Activated naive CD4-positive, alpha-beta T cell treated with anti-CD3 and anti-CD28 coated beads for 36 hours (primary cell): ENCODE measurements around the gene DLG1. TPM values are rescaled to one million over a fixed set of nuclear protein-coding genes. Genes with fewer than 3 reads are reported as not detected.
"Not testable (repeated sequence)": the region's sequence is repeated elsewhere in the genome, so short reads cannot be mapped to it uniquely, and the experiment has no call there.

Experiments used
- CTCF ChIA-PET: fragments of 350-600 bp; sonication (Branson Sonifier 250); formaldehyde crosslinking; loops from one replicate; lab custom pipeline; 2021; ENCODE audit warnings: antibody characterized with exemption; lab: Charles Lee
- DNase-seq: peaks from one replicate; pipeline ENCODE4 v3.0.0-alpha.2; 2020
- H3K27ac Mint-ChIP-seq: one replicate; pipeline ENCODE4 v1.8.0; 2021; ENCODE audit warnings: mild to moderate bottlenecking, mixed read lengths
- H3K27me3 Mint-ChIP-seq: one replicate; pipeline ENCODE4 v1.8.0; 2021; ENCODE audit warnings: low read depth, mixed read lengths
- H3K36me3 Mint-ChIP-seq: one replicate; pipeline ENCODE4 v1.8.0; 2021; ENCODE audit warnings: low read depth, mixed read lengths
- H3K4me1 Mint-ChIP-seq: one replicate; pipeline ENCODE4 v1.8.0; 2021; ENCODE audit warnings: low read depth, mixed read lengths
- H3K4me3 Mint-ChIP-seq: one replicate; pipeline ENCODE4 v1.8.0; 2021; ENCODE audit warnings: mild to moderate bottlenecking, moderate library complexity, mixed read lengths
- H3K9me3 Mint-ChIP-seq: one replicate; pipeline ENCODE4 v1.8.0; 2021; ENCODE audit warnings: mixed read lengths
- intact Hi-C: fragments of 100-400 bp; cut with micrococcal nuclease; formaldehyde crosslinking; loops from one replicate; pipeline ENCODE4 v1.15.1; 2023
- total RNA-seq, 2 experiments: library from RNA; stranded (reverse); gene quantifications; one replicate each; pipeline ENCODE4 v1.2.3, GENCODE V29; 2021

DLG1 gene
- total RNA-seq, 2 experiments from 2014 or later, result 51.9 to 55.2 TPM

GRCh38 chr3:197216169-197216860, 82.1 kb downstream of the DLG1 start:
- intact Hi-C loops, result no loop called here
- CTCF ChIA-PET, result interaction anchor here (0.9 to 1.0 kb wide), 2 partner anchors 11 to 29 kb away, joined by 3 read pairs; no protein-coding TSS in a partner anchor
- H3K4me3 Mint-ChIP-seq, result no peak overlapping the region
- no peaks in the 10 kb centered on the region for H3K27me3 Mint-ChIP-seq
- DNase-seq, result no peak
- peaks cover 6% of the 10 kb centered on the region for H3K9me3 Mint-ChIP-seq
- peaks cover 8% of the 10 kb centered on the region for H3K36me3 Mint-ChIP-seq
- no peak overlapping the region for H3K27ac Mint-ChIP-seq
- peaks cover 25% of the 10 kb centered on the region for H3K4me1 Mint-ChIP-seq

GRCh38 chr3:197212290-197212689, 86.1 kb downstream of the DLG1 start:
- Mint-ChIP-seq H3K27ac (no peak overlapping the region), H3K36me3 (peaks cover 11% of the 10 kb centered on the region), H3K27me3 (no peaks in the 10 kb centered on the region), H3K4me1 (peaks cover 41% of the 10 kb centered on the region), H3K4me3 (no peak overlapping the region), H3K9me3 (peaks cover 7% of the 10 kb centered on the region)
- intact Hi-C loops, result no loop called here
- no peak for DNase-seq
- CTCF ChIA-PET, result no interaction called here

GRCh38 chr3:197211698-197212097, 86.7 kb downstream of the DLG1 start:
- Mint-ChIP-seq H3K4me1 (peaks cover 40% of the 10 kb centered on the region), H3K36me3 (peaks cover 11% of the 10 kb centered on the region)
- DNase-seq, intact Hi-C loops, H3K27me3 Mint-ChIP-seq, H3K27ac Mint-ChIP-seq, H3K9me3 Mint-ChIP-seq, CTCF ChIA-PET, H3K4me3 Mint-ChIP-seq: not testable (repeated sequence)

DNA sequence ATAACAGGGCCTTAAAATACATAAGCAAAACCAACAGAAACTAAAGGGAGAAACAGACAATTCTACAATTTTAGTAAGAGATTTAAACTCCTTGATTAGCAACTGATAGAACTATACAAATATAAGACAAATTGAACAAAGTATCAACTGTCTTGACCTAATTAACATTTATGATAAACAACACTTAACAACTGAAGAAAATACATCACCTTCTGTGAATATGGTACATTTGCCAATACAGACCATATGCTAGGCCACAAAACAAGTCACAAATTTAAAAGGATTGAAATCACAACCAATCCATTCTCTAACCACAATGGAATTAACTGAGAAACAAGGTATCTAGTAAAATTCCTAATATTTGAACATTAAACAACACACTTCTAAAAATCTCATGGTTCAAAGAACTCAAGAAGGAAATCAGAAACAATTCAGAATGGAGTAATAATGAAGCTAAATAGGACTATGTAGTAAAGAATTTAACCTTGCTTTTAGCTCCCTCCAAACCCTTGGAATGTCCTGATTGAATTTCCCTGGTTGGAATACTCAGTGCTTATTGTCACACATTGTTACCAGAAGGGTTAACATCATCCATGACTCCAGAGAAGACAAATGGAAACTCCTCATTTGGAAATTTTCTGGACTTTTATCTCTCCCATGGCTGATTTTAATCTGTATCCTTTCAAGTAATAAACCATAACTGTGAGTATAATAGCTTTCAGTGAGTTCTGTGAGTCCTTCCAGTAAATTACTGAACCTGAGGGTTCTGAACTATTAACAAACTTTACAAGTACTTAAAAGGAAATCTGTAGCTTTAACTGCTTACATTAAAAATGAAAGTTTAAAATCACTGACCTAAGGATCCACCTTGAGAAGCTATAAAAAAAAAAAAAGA, 88.8 kb downstream of the DLG1 start:
- no peak overlapping the region for H3K4me3 Mint-ChIP-seq
- no peak overlapping the region for H3K27ac Mint-ChIP-seq
- H3K36me3 Mint-ChIP-seq, result peaks cover 11% of the 10 kb centered on the region
- no peaks in the 10 kb centered on the region for H3K27me3 Mint-ChIP-seq
- intact Hi-C loops, result no loop called here
- no peak for DNase-seq
- CTCF ChIA-PET, result interaction anchor here (0.6 to 1.4 kb wide), 4 partner anchors 22 to 775 kb away, joined by 3 to 5 read pairs (median 3); no protein-coding TSS in a partner anchor
- H3K9me3 Mint-ChIP-seq, result peaks cover 7% of the 10 kb centered on the region
- H3K4me1 Mint-ChIP-seq, result peaks cover 46% of the 10 kb centered on the region

- peaks cover 8% of the 10 kb centered on the region for H3K36me3 Mint-ChIP-seq
- H3K9me3 Mint-ChIP-seq, result peaks cover 7% of the 10 kb centered on the region
- CTCF ChIA-PET, result interaction anchor here (1.0 kb wide), 1 partner anchor 15 kb away, joined by 3 read pairs; no protein-coding TSS in a partner anchor
- no peak for DNase-seq
- no peak overlapping the region for H3K27ac Mint-ChIP-seq
- H3K4me3 Mint-ChIP-seq, result no peak overlapping the region
- intact Hi-C loops, result no loop called here
- peaks cover 62% of the 10 kb centered on the region for H3K4me1 Mint-ChIP-seq
- no peaks in the 10 kb centered on the region for H3K27me3 Mint-ChIP-seq
Observed at GRCh38 chr3:197206913-197207312, 91.5 kb downstream of the DLG1 start.

- Mint-ChIP-seq H3K4me1 (peaks cover 56% of the 10 kb centered on the region), H3K27me3 (no peaks in the 10 kb centered on the region), H3K4me3 (no peak overlapping the region), H3K9me3 (no peaks in the 10 kb centered on the region), H3K27ac (no peak overlapping the region), H3K36me3 (no peaks in the 10 kb centered on the region)
- CTCF ChIA-PET, result no interaction called here
- DNase-seq, result no peak
- intact Hi-C loops, result no loop called here
Observed at GRCh38 chr3:197205675-197206074, 92.7 kb downstream of the DLG1 start.

GRCh38 chr3:197205265-197205664, 93.1 kb downstream of the DLG1 start:
- Mint-ChIP-seq H3K27me3 (no peaks in the 10 kb centered on the region), H3K27ac (no peak overlapping the region), H3K4me3 (no peak overlapping the region), H3K9me3 (no peaks in the 10 kb centered on the region), H3K36me3 (no peaks in the 10 kb centered on the region), H3K4me1 (peaks cover 58% of the 10 kb centered on the region)
- intact Hi-C loops, result no loop called here
- CTCF ChIA-PET, result no interaction called here
- DNase-seq, result no peak

GRCh38 chr3:197204736-197205135, 93.7 kb downstream of the DLG1 start:
- CTCF ChIA-PET, result interaction anchor here (0.9 to 1.1 kb wide), 2 partner anchors 20 to 221 kb away, joined by 3 read pairs; no protein-coding TSS in a partner anchor

GRCh38 chr3:197203714-197204146, 94.7 kb downstream of the DLG1 start:
- Mint-ChIP-seq H3K36me3 (no peaks in the 10 kb centered on the region), H3K27ac (no peak overlapping the region), H3K4me1 (peaks cover 45% of the 10 kb centered on the region), H3K9me3 (no peaks in the 10 kb centered on the region), H3K4me3 (no peak overlapping the region), H3K27me3 (no peaks in the 10 kb centered on the region)
- CTCF ChIA-PET, result interaction anchor here (0.9 to 1.1 kb wide), 2 partner anchors 21 to 220 kb away, joined by 3 read pairs; no protein-coding TSS in a partner anchor
- intact Hi-C loops, result no loop called here
- no peak for DNase-seq

More at GRCh38 chr3:197204736-197205135, 93.7 kb downstream of the DLG1 start:
- no peak overlapping the region for H3K27ac Mint-ChIP-seq
- DNase-seq, result no peak
- H3K4me3 Mint-ChIP-seq, result no peak overlapping the region
- H3K27me3 Mint-ChIP-seq, result no peaks in the 10 kb centered on the region
- peaks cover 54% of the 10 kb centered on the region for H3K4me1 Mint-ChIP-seq
- H3K9me3 Mint-ChIP-seq, result no peaks in the 10 kb centered on the region
- H3K36me3 Mint-ChIP-seq, result no peaks in the 10 kb centered on the region
- intact Hi-C loops, result no loop called here

GRCh38 chr3:197202694-197203093, 95.7 kb downstream of the DLG1 start:
- DNase-seq, result no peak
- Mint-ChIP-seq H3K4me3 (no peak overlapping the region), H3K4me1 (peaks cover 43% of the 10 kb centered on the region), H3K27me3 (no peaks in the 10 kb centered on the region), H3K27ac (no peak overlapping the region), H3K9me3 (no peaks in the 10 kb centered on the region), H3K36me3 (no peaks in the 10 kb centered on the region)
- intact Hi-C loops, result no loop called here
- CTCF ChIA-PET, result no interaction called here

DNA sequence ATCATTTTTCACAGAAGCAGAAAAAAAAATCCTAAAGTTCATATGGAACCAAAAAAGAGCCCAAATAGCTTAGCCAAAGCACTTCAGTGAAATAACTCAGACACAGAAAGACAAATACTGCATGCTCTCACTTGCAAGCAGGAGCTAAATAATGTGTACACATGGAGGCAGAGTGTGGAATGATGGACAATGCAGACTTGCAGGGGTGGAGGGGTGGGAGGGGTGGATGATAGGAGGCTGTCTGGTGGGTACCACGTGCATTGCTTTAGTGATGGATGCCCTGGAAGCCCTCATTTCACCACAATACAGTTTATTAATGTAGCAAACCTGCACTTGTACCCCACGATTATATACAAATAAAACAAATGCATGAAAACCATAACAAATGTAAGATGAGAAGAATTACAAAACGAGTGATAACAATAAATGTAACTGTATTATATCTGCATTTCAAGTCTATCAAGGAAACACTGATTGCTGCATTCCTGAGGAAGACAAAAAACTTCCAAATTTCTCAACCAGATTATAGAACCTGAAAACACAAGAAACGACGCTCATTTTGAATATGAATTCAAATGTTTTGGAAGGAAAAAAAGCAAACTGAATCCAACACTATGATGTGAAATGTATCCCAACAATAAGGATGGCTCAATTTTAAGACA, 96.5 kb downstream of the DLG1 start:
- DNase-seq, result no peak
- intact Hi-C loops, result no loop called here
- Mint-ChIP-seq H3K9me3 (no peaks in the 10 kb centered on the region), H3K4me3 (no peak overlapping the region), H3K27me3 (no peaks in the 10 kb centered on the region), H3K27ac (no peak overlapping the region), H3K36me3 (no peaks in the 10 kb centered on the region), H3K4me1 (peaks cover 45% of the 10 kb centered on the region)
- CTCF ChIA-PET, result no interaction called here

DNA sequence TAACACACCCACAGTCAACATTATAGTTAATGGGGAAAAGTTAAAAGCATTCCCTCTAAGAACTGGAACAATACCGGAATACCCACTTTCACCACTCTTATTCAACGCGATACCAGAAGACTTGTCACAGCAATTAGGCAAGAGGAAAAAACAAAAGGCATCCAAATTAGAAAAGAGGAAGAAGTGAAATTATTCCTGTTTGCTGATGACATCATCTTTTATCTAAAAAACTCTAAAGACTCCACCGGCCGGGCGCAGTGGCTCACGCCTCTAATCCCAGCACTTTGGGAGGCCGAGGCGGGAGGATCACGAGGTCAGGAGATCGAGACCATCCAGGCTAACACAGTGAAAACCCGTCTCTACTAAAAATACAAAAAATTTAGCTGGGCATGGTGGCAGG, 97.6 kb downstream of the DLG1 start:
- H3K27me3 Mint-ChIP-seq, H3K36me3 Mint-ChIP-seq, H3K27ac Mint-ChIP-seq, H3K4me3 Mint-ChIP-seq, intact Hi-C loops, CTCF ChIA-PET, H3K9me3 Mint-ChIP-seq, DNase-seq: not testable (repeated sequence)
- peaks cover 43% of the 10 kb centered on the region for H3K4me1 Mint-ChIP-seq
